NOMO-1 treated with DMSO at 0.1 percent for 48 hours (cell line): Measurements from ENCODE around the gene MILR1.
"Not testable (repeated sequence)": the region's sequence is repeated elsewhere in the genome, so short reads cannot be mapped to it uniquely, and the experiment has no call there.

Experiments
- DNase-seq: peaks from one replicate; lab custom pipeline; 2025; ENCODE audit not compliant: unreplicated experiment; lab: John Stamatoyannopoulos, UW

Gene MILR1

DNA sequence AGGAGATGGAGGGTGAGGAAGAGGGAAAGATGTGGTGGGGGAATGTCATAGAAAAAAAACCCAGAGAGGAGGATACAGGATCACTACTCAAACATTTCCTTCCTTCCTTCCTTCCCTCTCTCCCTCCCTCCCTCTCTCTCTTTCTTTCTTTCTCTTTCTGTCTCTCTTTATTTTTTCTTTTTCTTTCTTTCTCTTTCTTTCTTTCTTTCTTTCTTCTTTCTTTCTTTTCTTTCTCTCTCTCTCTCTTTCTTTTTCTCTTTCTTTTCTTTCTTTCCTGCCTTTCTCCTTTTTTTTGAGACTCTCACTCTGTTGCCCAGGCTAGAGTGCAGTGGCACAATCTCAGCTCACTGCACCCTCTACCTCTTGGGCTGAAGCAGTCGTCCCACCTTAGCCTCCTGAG lies 17.9 kb downstream of the MILR1 start:
- not testable (repeated sequence) for DNase-seq

DNA sequence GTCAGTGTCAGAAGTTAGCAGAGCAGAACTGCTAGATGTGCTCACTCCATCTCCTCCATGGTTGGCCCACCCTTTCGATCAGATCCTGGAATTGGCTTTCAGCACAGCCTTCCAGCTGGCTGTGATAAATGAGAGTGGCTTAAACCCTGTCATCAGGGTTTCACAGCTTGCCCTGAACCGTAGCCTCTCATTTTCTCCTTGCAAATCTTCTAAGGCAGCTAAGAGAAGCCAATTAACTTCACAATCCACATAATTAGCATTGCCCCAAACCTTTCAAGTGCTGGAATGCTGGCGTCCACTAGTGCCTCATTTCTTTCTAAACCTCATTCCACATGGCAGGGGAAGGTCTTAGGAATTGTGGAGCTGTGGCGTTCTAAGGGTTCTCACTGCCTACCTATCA lies 21.7 kb downstream of the MILR1 start:
- no peak for DNase-seq

GRCh38 chr17:64471440-64471839 lies 22.5 kb downstream of the MILR1 start:
- no peak for DNase-seq

DNA sequence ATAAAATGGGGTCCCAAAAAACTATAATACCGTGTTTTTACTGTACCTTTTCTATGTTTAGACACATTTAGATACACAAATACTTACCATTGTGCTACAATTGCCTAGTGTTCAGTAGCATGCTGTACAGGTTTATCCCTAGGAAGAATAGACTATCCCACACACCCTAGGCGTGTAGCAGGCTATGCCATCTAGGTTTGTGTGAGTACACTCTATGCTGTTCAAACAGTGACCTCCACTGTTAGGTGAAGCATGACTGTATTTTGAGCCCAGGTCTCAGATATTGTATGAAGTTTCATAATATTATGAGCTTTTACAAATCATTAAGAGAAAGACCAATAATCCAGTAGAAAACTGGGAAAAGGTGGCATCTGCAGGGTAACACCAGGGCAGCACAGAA lies 23.6 kb downstream of the MILR1 start:
- DNase-seq: no peak

DNA sequence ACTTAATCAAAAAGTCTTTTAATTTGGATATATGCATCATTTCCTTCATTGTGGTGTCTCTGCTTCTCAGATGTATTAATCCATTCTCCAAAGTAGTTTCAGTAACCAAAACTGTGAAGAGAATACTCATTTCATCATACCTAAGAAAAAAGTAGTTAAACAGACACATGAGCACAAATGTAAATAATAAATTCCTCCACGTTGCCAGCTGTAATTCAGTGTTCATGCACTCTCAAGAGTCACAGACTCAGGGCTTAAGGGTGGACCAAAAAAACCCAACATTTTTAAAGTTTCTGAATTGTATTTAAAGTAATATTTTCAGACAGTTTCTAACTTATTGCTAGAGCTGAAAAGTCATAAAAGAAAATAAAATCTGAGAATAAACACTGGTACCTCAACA lies 28.9 kb downstream of the MILR1 start:
- no peak for DNase-seq

- no peak for DNase-seq
Measured at GRCh38 chr17:64480951-64481350, 32.0 kb downstream of the MILR1 start.

GRCh38 chr17:64484380-64484779 lies 35.5 kb downstream of the MILR1 start:
- no peak for DNase-seq

GRCh38 chr17:64488301-64488700 lies 39.4 kb downstream of the MILR1 start:
- DNase-seq: no peak

DNA sequence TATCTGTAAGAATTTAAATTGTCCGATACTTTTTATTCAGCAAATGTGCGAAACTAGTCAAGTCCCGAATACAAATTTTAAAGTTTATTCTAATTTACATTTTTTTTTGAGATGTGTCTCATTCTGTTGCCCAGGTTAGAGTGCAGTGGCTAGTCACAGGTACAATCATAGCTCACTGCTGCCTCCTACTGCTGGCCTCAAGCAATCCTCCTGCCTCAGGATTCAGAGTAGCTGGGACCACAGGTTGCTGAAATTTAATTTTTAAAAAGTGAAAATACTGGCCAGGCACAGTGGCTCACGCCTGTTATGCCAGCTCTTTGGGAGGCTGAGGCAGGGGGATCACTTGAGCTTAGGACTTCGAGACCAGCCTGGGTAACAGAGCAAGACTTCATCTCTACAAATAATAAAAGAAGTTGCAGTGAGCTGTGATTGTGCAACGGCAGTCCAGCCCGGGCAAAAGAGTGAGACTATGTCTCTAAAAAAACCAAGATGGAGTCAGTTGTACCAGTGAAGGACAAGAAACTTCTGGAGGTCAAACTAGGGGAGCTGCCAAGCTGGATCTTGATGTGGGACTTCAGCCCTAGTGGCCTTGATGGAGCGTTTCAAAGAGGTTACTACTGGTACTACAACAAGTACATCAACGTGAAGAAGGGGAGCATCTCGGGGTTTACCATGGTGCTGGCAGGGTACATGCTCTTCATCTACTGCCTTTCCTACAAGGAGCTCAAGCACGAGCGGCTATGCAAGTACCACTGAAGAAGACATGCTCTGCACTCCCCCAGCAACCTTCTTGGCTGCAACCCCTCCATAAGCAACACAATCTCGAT lies 42.3 kb downstream of the MILR1 start:
- DNase-seq: peak; percentile 50

GRCh38 chr17:64491994-64492393 lies 43.1 kb downstream of the MILR1 start:
- no peak for DNase-seq

- DNase-seq: no peak
Measured at GRCh38 chr17:64492481-64493109, 43.7 kb downstream of the MILR1 start.

- no peak for DNase-seq
Measured at GRCh38 chr17:64494121-64494520, 45.2 kb downstream of the MILR1 start.

- not testable (repeated sequence) for DNase-seq
Measured at GRCh38 chr17:64495300-64495699, 46.4 kb downstream of the MILR1 start.

DNA sequence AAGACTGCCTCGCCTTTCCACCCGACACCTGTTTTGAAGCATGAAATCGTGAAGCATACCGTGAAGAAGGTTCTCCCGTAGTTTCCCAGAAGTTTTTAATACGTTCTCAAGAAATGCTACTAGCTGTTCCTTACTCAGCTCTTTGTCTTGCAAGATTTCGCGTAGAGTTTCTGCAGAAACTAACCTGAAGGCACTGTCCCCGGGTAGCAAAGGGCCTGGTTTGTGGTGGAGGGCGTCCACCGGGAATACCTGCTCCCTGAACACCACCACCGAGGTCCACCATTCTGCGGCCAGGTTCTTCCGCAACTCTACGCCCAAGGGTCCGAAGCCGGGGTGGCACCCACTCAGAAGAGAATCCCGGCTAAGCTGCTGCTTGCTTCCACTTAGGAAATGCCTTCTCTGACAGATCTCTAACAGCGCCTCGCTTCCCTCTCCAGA lies 47.5 kb downstream of the MILR1 start:
- DNase-seq: no peak

- peak; percentile 91 for DNase-seq
Measured at GRCh38 chr17:64496786-64497564, 48.1 kb downstream of the MILR1 start, which contains the start of gene POLG2. Gene POLG2, minus strand, starts transcription at chr17:64497054. Its CDS starts 86 bp downstream, at chr17:64496968.

DNA sequence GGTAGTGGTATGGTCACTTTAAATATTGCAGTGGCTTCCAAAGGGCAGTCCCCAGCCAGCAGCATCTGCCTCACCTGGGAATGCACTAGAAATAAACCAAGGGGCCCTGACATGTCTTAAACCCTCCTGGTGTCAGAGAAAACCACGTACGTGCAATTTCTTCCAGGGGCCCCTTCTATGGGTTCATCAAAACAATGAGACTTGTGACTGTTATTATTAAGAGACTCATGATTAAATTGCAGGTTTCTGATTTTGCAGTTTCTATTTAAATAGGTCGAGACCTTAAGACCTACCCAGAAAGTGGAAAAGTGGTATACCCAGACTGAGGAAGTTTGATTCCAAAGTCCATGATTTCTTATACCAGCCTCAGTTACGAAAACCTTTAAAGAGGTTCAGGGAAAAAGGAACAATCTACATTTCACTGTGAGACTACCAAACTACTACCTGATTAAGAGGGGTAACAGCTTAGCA lies 48.7 kb downstream of the MILR1 start:
- DNase-seq: peak; percentile 60

GRCh38 chr17:64498308-64499203 lies 49.6 kb downstream of the MILR1 start:
- peak; percentile 10 for DNase-seq

GRCh38 chr17:64499805-64500486 lies 51.0 kb downstream of the MILR1 start:
- DNase-seq: no peak

DNA sequence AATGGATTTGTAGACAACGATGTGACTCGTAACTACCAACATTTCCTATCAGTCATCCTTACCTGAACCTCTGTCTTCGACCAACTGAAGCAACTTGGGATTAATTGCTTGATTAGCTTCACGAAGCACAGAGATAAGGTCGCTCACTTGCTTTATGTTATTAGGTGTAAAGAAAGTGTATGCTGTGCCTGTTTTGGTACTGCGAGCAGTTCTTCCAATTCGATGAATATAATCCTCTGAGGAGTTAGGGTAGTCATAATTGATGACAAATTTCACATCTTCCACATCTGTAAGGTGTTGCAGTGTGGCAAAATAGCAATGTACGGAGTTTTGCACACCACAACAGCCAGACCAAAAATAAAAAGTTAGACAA lies 51.6 kb downstream of the MILR1 start:
- DNase-seq: no peak
